ENCODE results near the gene SMAD7.
A peak's percentile ranks its signal among the peaks of the same experiment; 100 is the strongest.

Gene SMAD7

DNA sequence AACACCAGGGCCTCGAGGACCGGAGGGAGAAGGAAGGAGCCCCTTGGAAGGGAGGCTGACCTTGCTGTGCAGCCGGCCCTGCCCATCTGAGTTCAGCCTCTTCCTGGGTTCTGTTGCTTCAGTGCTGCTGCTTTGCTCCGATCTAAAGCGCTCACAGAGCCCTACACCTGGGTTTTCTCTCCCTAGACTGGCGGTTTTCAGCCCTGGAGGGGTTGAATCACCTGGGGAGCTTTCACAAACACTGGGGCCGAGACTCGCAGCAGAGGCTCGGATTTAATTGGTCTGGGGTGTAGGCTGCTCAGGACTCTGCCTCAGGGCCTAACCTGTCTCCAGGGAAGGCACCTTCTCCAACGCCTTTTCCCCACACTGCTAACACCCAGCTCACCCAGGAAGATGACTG, 40.9 kb upstream of the SMAD7 start:
- no peak overlapping the region for H3K14ac ChIP-seq (ENCODE audit: low read length in 2 of 2)
- no peaks in the 10 kb centered on the region for H3K36me3 ChIP-seq (ENCODE audit: control insufficient read depth in 1 of 2, insufficient read depth in 2 of 2, low read depth in 1 of 2, low read length in 2 of 2)
- H4K8ac ChIP-seq (ENCODE audit: low read length): no peak overlapping the region
- H2AK5ac ChIP-seq (ENCODE audit: low read length, severe bottlenecking): peak overlapping the region; percentile 24
- DNase-seq: no peak
- H2BK120ac ChIP-seq (ENCODE audit: low read depth, low read length): no peak overlapping the region
- 91% methylated on average over 10 of the region's 10 CpGs for WGBS
- H3K9me3 ChIP-seq (ENCODE audit: control insufficient read depth, low read length): no peaks in the 10 kb centered on the region
- peak overlapping the region; percentile 20 to 43 for H2BK12ac ChIP-seq (ENCODE audit: low read length in 2 of 2)
- no peak overlapping the region for H3K9ac ChIP-seq (ENCODE audit: low read length)
- H3K18ac ChIP-seq (ENCODE audit: low read depth in 1 of 2, low read length in 2 of 2): no peak overlapping the region
- no peak overlapping the region for H3K4me2 ChIP-seq (ENCODE audit: low read length, poor library complexity, severe bottlenecking)
- no peak overlapping the region for H3K27ac ChIP-seq (ENCODE audit: low read length, poor library complexity, severe bottlenecking)
- no peak overlapping the region for H2BK15ac ChIP-seq (ENCODE audit: low read depth, poor library complexity, severe bottlenecking)
- no peak overlapping the region for H4K91ac ChIP-seq (ENCODE audit: low read length)
- H3K27me3 ChIP-seq (ENCODE audit: control insufficient read depth in 1 of 2, insufficient read depth in 1 of 2, low read length in 2 of 2): no peaks in the 10 kb centered on the region
- no peaks in the 10 kb centered on the region for H3K79me1 ChIP-seq (replicated peaks; ENCODE audit: low read length, poor library complexity, severe bottlenecking)
- H2BK5ac ChIP-seq (ENCODE audit: low read depth, low read length, poor library complexity, severe bottlenecking): no peak overlapping the region
- H3K4me3 ChIP-seq (ENCODE audit: insufficient read depth in 1 of 2, low read depth in 1 of 2, low read length in 2 of 2): no peak overlapping the region
- peaks cover 54% of the 10 kb centered on the region for H3K4me1 ChIP-seq (ENCODE audit: control insufficient read depth, insufficient read depth, low read depth, low read length)
- H3K4ac ChIP-seq (ENCODE audit: low read depth in 1 of 2, low read length in 2 of 2): no peak overlapping the region
- no peak overlapping the region for H3K23ac ChIP-seq (ENCODE audit: low read length in 2 of 2)
- no peak overlapping the region for H2AFZ ChIP-seq (ENCODE audit: low read depth, low read length)

GRCh38 chr18:48991319-48991660, 40.5 kb upstream of the SMAD7 start:
- no peak overlapping the region for H3K9ac ChIP-seq (ENCODE audit: low read length)
- no peaks in the 10 kb centered on the region for H3K9me3 ChIP-seq (ENCODE audit: control insufficient read depth, low read length)
- H3K4me1 ChIP-seq (ENCODE audit: control insufficient read depth, insufficient read depth, low read depth, low read length): peaks cover 53% of the 10 kb centered on the region
- no peak overlapping the region for H3K14ac ChIP-seq (ENCODE audit: low read length in 2 of 2)
- peak overlapping the region in 1 of 2 experiments; percentile 20 for H2BK12ac ChIP-seq (ENCODE audit: low read length in 2 of 2)
- H4K8ac ChIP-seq (ENCODE audit: low read length): no peak overlapping the region
- H3K79me1 ChIP-seq (replicated peaks; ENCODE audit: low read length, poor library complexity, severe bottlenecking): no peaks in the 10 kb centered on the region
- peak overlapping the region; percentile 23 for H4K91ac ChIP-seq (ENCODE audit: low read length)
- no peak overlapping the region for H2BK120ac ChIP-seq (ENCODE audit: low read depth, low read length)
- H2AFZ ChIP-seq (ENCODE audit: low read depth, low read length): no peak overlapping the region
- no peak overlapping the region for H3K4me3 ChIP-seq (ENCODE audit: insufficient read depth in 1 of 2, low read depth in 1 of 2, low read length in 2 of 2)
- no peak overlapping the region for H3K4me2 ChIP-seq (ENCODE audit: low read length, poor library complexity, severe bottlenecking)
- no peak overlapping the region for H2BK5ac ChIP-seq (ENCODE audit: low read depth, low read length, poor library complexity, severe bottlenecking)
- H3K27me3 ChIP-seq (ENCODE audit: control insufficient read depth in 1 of 2, insufficient read depth in 1 of 2, low read length in 2 of 2): no peaks in the 10 kb centered on the region
- no peak overlapping the region for H2BK15ac ChIP-seq (ENCODE audit: low read depth, poor library complexity, severe bottlenecking)
- peak overlapping the region; percentile 34 to 43 for H3K18ac ChIP-seq (ENCODE audit: low read depth in 1 of 2, low read length in 2 of 2)
- no peak overlapping the region for H3K23ac ChIP-seq (ENCODE audit: low read length in 2 of 2)
- H3K4ac ChIP-seq (ENCODE audit: low read depth in 1 of 2, low read length in 2 of 2): no peak overlapping the region
- no peaks in the 10 kb centered on the region for H3K36me3 ChIP-seq (ENCODE audit: control insufficient read depth in 1 of 2, insufficient read depth in 2 of 2, low read depth in 1 of 2, low read length in 2 of 2)
- WGBS: 86% methylated on average over 5 of the region's 5 CpGs
- H2AK5ac ChIP-seq (ENCODE audit: low read length, severe bottlenecking): peak overlapping the region; percentile 65
- no peak overlapping the region for H3K27ac ChIP-seq (ENCODE audit: low read length, poor library complexity, severe bottlenecking)
- DNase-seq: no peak

DNA sequence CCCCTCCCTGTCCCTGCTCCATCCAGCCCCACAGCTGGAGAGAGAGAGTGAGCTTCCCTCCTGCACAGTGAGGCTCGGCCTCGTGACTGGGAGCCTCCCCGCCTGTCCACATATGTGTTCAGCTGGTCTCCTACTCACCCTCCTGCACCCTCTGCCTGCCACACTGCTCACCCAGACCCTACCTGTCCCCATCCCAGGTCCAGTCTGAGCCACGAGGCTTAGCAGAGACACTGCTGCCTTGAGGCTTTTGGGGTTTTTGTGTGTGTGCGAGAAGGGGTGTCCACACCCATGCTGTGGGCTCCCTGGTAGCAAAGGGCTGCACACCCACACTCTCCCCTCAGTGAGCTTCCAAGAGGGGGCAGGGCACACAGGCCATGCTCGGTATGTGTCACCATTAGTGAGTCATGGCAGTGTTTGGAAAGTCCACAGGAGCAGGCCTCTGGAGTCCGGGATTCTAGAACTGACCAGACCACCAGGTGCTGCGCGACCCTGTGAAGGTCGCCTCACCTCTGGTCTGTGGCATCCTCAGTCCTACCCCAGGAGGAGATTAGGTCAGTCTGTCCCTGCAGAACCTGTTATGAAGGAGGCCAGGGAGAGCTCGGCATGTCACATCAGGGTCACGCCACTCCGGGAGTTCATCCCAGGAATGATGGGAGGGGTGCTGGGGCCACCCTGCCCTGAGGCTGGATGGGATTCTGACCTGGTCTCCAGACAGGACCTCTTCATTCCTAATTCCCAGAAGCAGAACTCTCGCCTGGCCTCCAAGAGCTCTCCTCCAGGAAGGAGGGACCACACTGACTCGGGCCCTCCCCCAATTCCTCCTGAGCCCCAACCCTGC, 39.9 kb upstream of the SMAD7 start:
- Histone ChIP-seq H4K8ac (ENCODE audit: low read length) (peak overlapping the region; percentile 71), H3K23ac (ENCODE audit: low read length in 2 of 2) (no peak overlapping the region), H3K9ac (ENCODE audit: low read length) (peak overlapping the region; percentile 68), H2BK5ac (ENCODE audit: low read depth, low read length, poor library complexity, severe bottlenecking) (no peak overlapping the region), H3K4me3 (ENCODE audit: insufficient read depth in 1 of 2, low read depth in 1 of 2, low read length in 2 of 2) (no peak overlapping the region), H3K4ac (ENCODE audit: low read depth in 1 of 2, low read length in 2 of 2) (peak overlapping the region in 1 of 2 experiments; percentile 5), H3K9me3 (ENCODE audit: control insufficient read depth, low read length) (no peaks in the 10 kb centered on the region), H4K91ac (ENCODE audit: low read length) (peak overlapping the region; percentile 81), H3K36me3 (ENCODE audit: control insufficient read depth in 1 of 2, insufficient read depth in 2 of 2, low read depth in 1 of 2, low read length in 2 of 2) (no peaks in the 10 kb centered on the region), H2BK12ac (ENCODE audit: low read length in 2 of 2) (peak overlapping the region; percentile 60 to 81), H3K79me1 (replicated peaks; ENCODE audit: low read length, poor library complexity, severe bottlenecking) (no peaks in the 10 kb centered on the region), H2AK5ac (ENCODE audit: low read length, severe bottlenecking) (peak overlapping the region; percentile 65), H3K27ac (ENCODE audit: low read length, poor library complexity, severe bottlenecking) (no peak overlapping the region), H2AFZ (ENCODE audit: low read depth, low read length) (no peak overlapping the region), H2BK120ac (ENCODE audit: low read depth, low read length) (no peak overlapping the region), H3K27me3 (ENCODE audit: control insufficient read depth in 1 of 2, insufficient read depth in 1 of 2, low read length in 2 of 2) (no peaks in the 10 kb centered on the region), H3K18ac (ENCODE audit: low read depth in 1 of 2, low read length in 2 of 2) (peak overlapping the region; percentile 43 to 59), H3K4me2 (ENCODE audit: low read length, poor library complexity, severe bottlenecking) (no peak overlapping the region), H3K14ac (ENCODE audit: low read length in 2 of 2) (peak overlapping the region in 1 of 2 experiments; percentile 41), H2BK15ac (ENCODE audit: low read depth, poor library complexity, severe bottlenecking) (no peak overlapping the region), H3K4me1 (ENCODE audit: control insufficient read depth, insufficient read depth, low read depth, low read length) (peaks cover 51% of the 10 kb centered on the region)
- WGBS: 61% methylated on average over 15 of the region's 15 CpGs
- DNase-seq: peak; percentile 88

DNA sequence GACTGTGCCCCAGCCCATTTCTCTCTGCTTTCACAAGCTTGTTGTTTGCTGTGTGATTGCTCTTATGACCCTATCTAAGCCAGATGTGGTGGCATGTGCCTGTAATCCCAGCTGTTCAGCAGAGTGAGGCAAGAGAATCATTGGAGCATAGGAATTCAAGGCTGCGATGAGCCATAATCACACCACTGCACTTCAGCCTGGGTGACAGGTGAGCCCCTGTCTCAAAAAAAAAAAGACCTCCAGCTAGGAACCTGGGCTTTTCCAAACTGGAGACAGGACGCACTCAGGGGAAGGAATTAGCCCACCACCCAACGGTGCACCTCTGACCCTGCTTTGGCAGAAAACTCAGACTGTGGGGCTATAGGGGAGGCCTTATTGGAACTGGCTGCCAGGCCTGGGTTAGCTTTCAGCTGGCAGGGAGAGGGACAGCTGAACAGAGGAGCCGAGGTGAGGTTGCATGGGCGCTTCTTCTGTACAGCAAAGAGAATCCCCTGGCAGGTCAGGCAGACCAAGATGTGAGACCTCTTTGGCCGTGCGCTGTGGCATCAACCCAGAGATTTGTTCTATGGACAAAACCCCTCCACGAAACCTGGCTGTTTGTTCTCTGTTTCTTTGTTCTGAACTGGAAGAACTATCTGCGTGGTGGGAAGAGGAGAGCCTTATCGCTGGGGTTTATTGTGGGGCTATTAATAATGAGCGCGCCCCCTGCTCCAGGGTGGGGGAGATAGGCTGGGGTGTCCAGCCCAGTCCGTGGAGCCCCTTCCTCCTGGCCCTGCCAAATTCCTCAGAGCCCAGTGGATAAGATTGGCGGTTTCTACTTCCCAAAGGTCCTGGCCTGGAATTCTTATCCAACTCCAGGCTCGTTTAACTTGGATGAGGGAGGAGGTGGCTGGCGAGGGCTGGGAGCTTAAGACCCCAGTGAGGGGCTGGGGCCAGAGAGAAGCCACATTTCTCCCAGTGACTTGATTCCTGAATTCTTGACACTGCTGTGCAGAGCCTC, 38.8 kb upstream of the SMAD7 start:
- peaks cover 47% of the 10 kb centered on the region for H3K4me1 ChIP-seq (ENCODE audit: control insufficient read depth, insufficient read depth, low read depth, low read length)
- no peak overlapping the region for H2BK12ac ChIP-seq (ENCODE audit: low read length in 2 of 2)
- no peaks in the 10 kb centered on the region for H3K27me3 ChIP-seq (ENCODE audit: control insufficient read depth in 1 of 2, insufficient read depth in 1 of 2, low read length in 2 of 2)
- no peaks in the 10 kb centered on the region for H3K79me1 ChIP-seq (replicated peaks; ENCODE audit: low read length, poor library complexity, severe bottlenecking)
- H3K23ac ChIP-seq (ENCODE audit: low read length in 2 of 2): no peak overlapping the region
- H3K9me3 ChIP-seq (ENCODE audit: control insufficient read depth, low read length): no peaks in the 10 kb centered on the region
- peak overlapping the region; percentile 68 for H3K9ac ChIP-seq (ENCODE audit: low read length)
- H2AK5ac ChIP-seq (ENCODE audit: low read length, severe bottlenecking): no peak overlapping the region
- WGBS: 79% methylated on average over 16 of the region's 16 CpGs
- H2BK15ac ChIP-seq (ENCODE audit: low read depth, poor library complexity, severe bottlenecking): peak overlapping the region; percentile 66
- no peak overlapping the region for H3K14ac ChIP-seq (ENCODE audit: low read length in 2 of 2)
- no peak overlapping the region for H2BK5ac ChIP-seq (ENCODE audit: low read depth, low read length, poor library complexity, severe bottlenecking)
- H3K18ac ChIP-seq (ENCODE audit: low read depth in 1 of 2, low read length in 2 of 2): no peak overlapping the region
- H4K91ac ChIP-seq (ENCODE audit: low read length): no peak overlapping the region
- no peaks in the 10 kb centered on the region for H3K36me3 ChIP-seq (ENCODE audit: control insufficient read depth in 1 of 2, insufficient read depth in 2 of 2, low read depth in 1 of 2, low read length in 2 of 2)
- H4K8ac ChIP-seq (ENCODE audit: low read length): no peak overlapping the region
- peak; percentile 48 for DNase-seq
- no peak overlapping the region for H2BK120ac ChIP-seq (ENCODE audit: low read depth, low read length)
- H3K4me2 ChIP-seq (ENCODE audit: low read length, poor library complexity, severe bottlenecking): no peak overlapping the region
- H3K27ac ChIP-seq (ENCODE audit: low read length, poor library complexity, severe bottlenecking): no peak overlapping the region
- no peak overlapping the region for H3K4me3 ChIP-seq (ENCODE audit: insufficient read depth in 1 of 2, low read depth in 1 of 2, low read length in 2 of 2)
- H2AFZ ChIP-seq (ENCODE audit: low read depth, low read length): no peak overlapping the region
- H3K4ac ChIP-seq (ENCODE audit: low read depth in 1 of 2, low read length in 2 of 2): no peak overlapping the region
